GM10847 (cell line): ENCODE measurements around the gene DYRK1A.

ENCODE experiments used
- POLR2A ChIP-seq: IDR thresholded peaks from 2 replicates; pipeline ENCODE4 v1.6.1; 2011; ENCODE audit not compliant: insufficient read length; ENCODE audit errors: extremely low read depth

The DYRK1A gene

DNA sequence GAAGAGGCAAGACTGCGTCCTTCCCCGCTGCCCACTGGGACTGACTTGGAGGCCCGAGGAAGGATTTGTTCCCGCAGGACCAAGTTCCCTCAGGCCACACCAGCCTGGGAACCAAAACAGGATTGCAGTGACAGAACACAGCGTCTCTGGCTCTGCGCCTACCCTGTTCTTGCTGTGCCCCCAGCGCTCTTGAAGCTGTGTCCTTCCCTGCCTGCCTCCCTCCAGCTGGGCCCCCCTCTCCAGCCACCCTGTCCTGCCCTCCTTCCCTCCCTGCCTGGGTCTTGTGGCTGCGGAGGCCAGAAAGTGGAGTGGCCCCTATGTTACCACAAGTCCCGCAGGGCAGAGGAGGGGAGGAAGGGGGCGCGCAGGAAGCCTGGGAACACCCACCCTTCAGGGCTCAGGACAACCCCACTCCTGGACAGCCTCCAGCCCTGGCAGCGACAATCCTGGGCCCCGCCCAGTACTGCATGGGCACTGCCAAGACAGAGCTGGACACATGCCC lies 164.9 kb downstream of the DYRK1A start:
- TF ChIP-seq POLR2A: no peak

DNA sequence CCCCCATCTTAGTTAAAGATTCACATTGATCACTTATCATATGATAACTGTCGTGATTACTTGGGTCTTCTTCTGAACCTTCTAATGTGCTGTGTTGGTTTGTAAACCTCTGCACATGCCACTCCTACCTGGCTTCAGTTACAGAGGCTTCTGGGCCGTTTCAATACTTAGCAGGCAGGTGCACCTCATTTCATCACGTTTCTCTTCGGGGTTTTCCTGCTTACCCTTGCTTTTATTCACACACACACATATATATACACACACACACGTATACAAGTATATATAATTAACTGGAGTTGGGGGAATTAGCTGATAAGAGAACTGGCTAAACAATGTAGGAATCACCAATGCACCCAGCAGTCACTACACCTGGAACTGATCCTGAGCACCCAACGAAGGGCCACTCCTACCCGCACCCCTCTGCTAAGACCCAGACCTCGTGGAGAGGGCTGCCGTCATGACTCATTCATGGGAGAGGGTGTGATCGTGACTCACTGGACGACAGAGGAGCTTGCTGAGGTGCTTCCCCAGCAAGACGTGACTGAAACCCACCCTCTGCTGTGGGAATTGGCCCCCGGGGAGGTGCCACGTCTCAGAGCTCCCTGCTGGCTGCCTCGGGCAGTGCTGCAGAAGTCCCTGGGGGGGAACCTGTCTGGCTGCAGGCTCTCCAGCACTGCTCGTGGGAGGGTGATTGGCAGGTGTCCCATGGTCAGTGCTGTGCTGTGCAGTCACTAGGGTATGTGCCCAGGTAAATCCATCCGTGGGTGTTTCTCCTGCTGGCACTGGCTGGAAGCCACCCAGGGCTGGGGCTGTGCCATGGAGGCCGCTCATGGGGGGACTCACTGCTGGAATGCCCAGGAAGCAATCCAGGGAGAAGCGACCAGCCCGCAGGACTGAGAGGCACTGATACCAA lies 166.6 kb downstream of the DYRK1A start:
- TF ChIP-seq POLR2A: no peak

DNA sequence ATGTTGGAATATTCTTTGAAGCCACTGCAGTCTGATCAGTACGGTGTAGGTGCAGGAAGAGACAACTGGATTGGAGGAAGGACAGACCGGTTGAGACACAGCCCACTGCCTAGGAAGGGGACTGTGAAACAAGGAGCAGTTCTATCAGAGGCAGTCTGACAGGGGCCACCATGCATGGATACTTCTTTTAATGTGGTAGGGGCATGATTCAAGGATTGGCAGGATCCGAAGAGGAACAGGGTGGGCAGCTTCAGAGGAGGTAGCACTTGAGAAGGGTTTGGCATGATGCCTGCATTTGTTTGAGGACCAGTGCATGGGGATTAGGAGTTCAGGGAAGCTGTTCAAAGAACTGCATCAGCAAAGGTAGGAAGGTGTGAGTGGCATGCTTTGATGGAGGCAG lies 167.9 kb downstream of the DYRK1A start:
- TF ChIP-seq POLR2A: no peak

DNA sequence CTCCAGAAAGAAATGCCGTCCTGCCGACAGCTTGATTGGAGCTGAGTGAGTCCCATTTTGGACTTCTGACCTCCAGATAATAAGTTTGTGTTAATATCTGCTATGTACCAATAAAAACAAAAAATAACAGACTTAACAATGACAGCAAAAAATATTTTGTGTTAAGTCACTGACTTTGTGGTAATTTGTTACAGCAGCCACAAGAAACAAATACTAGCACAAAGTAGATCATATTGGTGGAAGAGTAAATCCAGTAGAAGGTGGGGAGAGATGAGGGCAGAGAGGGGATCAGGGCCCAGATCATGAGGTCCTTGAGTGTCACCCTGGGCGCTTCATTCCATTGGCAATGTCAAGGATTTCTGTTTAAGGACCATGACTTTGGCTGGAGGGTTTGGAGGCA lies 168.6 kb downstream of the DYRK1A start:
- no peak for TF ChIP-seq POLR2A

DNA sequence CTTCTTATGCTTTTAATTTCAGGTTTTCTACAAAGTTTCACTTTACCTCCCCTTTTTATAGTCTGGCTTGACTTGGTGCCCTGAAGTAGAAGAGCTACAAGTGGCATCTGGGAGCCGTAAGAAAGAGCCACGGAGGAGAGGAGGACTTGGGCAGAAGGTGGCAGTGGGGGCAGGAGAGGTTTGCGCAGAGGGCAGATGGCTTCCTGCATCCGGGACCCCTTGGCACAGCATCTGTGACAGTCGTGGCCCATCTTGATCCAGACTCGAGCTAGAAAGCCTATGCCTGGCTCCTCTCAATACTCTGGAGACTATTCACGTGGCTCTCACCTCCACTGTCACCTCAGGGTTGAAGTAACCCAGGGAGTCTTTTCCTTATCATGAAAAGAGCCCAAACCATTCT lies 169.1 kb downstream of the DYRK1A start:
- TF ChIP-seq POLR2A: no peak

DNA sequence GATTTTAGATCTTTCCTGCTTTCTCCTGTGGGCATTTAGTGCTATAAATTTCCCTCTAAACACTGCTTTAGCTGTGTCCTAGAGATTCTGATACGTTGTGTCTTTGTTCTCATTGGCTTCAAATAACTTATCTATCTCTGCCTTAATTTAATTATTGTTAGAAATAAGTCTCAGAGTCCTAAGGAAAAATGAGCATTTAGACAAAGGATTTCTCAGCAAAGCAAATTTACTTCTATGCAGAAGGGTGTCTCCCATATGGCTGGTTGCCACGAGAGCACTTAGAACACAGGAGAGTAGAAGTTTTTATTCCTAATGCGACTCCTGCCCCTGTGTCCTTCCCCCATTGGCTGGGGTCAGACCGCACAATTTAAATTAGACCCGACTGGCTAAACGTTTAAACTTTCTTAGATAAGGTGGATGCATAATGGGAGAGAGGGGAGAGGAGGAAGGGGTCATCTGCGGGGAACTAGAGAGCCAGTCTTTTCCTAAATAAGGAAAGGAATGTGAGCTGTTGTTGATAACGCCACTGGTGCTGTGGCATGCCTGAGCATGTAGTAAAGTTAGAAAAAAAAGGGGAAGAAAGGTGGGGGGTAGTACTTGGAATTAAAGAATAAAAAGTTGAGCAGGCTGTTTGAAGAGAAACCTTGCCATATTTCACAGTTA lies 170.2 kb downstream of the DYRK1A start:
- no peak for TF ChIP-seq POLR2A

DNA sequence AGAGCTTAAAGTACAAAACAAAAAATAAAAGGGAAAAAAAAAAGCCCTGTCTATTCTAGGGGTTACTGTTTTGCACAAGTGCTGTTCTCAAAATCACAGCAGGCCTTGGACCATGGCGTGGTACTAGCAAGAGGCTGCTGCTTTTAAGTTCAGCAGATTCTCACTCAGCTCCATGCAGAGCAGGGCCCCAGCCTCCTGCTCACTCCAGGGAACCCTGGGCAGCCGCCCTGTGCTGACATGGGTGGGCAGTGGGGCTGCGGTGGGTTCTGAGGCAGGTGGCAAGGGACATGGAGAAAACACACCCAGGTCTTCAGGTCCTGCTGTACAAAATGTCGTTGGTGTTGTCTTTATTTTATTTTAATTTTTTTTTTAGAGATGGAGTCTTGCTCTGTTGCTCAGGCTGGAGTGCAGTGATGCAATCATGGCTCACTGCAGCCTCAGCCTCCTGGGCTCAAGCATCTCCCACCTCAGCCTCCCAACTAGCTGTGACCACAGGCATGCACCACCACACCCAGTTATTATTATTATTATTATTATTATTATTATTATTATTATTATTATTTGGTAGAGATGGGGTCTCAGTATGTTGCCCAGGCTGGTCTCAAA lies 170.9 kb downstream of the DYRK1A start:
- TF ChIP-seq POLR2A: no peak

DNA sequence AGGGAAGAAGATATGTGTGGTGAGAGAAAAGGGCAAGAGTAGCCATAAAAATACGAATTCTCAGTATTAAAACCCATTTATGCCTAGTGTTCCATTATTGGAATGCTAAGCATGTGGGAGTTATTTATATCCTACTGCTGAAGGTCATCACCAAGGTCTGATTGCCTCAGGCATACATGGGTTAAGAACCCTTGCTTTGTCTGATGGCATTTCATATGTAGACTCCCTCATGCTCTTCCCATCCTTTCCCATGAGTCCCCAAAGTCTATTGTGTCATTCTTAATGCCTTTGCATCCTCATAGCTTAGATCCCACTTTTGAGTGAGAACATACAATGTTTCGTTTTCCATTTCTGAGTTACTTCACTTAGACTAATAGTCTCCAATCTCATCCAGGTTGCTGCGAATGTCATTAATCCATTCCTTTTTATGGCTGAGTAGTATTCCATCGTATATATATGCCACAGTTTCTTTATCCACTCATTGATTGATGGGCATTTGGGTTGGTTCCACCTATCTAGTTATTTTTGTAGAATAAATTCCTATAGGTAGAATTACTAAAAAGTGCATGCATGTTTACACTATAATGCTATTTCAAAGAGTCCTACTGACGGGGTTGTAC lies 172.5 kb downstream of the DYRK1A start:
- no peak for TF ChIP-seq POLR2A

DNA sequence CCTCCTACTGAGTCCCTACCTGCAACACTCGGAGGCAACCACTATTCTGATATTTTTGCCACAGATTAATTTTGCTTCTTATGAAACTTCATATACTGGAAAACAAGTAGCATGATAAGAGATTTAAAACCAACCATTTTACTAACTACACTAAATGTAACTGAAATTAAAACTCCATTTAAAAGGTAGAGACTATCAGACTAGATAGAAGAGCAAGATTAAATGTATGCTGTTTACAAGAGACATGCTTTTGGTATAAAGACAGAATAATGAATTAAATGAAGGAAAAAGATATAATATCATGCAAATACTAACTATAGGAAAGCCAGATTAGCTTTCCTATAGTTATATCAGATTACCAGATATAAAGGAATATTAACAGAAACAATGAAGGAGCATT lies 175.9 kb downstream of the DYRK1A start:
- no peak for TF ChIP-seq POLR2A

DNA sequence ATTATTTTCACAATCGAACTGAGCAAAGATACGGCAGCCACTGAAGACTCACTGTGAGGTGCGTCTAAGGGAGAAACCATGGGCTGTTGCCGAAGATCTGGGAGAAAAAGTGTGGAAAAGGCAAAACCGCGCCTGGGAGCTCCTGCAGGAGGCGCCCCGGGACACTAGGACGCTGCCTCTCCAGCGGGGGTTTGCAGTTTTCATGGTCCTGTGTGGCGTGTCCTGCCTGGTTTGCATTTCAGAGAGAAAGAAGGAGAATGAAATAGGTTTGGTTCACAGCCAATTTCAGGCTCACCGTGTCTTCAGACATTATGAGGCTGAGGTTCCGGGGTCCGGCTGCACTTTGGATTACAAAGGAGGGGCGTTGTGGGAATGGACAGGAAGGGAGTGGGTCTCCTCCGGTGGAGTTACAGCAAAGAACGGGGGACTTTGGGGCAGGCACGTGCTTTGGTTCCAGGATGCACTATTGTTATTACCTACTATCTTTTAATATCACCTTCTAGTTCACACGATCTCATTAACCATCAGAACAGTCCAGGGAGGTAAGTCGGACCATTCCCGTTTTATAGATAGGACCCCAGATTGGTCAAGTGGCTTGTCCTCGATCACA lies 179.8 kb downstream of the DYRK1A start:
- TF ChIP-seq POLR2A: no peak

DNA sequence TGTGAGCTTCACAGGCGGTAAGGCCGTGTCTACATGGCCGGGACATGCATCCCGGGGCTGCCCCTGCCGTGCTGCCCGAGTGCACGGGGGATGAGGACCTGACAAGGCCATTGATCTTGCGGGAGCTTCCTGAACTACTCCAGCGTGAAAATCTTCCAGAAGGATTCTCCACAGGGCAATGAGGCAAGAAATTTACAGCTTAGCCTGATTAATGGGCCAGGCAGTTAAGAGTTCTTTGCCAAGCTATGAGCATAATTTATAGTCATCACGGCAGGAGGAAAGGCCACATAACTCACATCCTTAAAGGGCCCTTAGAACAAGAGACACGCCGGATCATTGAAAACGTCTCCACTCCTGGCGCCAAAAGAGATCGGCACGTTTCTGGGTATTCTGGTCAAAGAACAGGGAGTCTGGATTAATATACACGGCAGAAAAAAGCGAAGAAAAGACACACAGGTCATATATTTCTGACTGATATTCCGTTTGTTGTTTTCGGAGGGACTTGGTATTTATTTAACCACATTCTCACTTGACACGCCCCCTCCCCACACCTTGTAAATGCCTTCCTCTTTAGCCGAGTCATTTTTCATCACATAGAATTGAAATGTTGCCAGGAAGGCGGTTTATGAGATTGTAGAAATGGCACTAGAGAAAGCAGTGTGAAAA lies 180.5 kb downstream of the DYRK1A start:
- TF ChIP-seq POLR2A: no peak

DNA sequence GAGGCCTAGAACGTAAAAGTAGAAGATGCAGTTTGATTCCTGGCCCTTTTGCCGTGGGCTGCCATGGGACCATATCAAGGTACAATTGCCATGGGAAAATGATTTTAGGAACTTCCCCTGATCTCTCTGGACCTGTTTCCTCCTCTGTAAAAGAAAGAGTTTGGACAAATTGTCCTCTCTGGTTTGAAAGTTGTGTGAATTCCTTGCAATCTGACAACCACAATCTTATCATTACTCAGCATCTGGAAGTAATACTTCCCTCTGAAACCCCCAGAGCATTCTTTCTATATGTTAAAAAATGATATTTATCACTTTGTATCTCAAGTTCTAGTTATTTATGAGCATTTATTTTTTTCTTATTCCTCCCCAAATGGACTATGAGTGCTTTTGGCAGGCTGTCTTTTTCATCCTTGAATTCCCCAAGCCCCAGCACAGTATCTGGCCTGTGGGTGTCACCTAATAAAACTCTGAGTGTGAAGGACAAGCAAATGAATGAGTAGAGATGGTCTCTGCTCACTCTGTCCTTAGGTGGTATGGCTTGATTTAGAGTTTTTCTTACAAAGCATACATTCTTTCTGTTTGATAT lies 181.1 kb downstream of the DYRK1A start:
- TF ChIP-seq POLR2A: no peak

DNA sequence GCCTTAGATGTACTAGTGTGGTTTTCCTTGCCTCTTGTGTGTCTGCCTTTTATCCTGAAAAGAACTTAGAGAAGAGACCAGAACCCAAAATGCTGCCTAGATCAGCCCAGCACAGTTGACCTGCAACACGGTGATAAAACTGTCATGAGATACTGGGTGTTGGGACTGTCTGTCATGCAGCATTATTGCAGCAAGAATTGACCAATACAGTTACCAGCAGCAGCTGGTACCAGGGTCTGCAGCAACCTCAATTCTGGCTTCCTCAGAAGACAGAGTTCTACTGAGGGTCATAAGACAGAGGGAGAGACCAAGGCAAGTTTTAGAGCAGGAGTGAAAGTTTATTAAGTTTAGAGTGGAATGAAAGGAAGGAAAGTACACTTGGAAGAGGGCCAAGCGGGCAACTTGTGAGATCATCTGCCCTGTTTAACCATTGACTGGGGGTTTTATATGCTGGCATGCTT lies 182.0 kb downstream of the DYRK1A start:
- no peak for TF ChIP-seq POLR2A

DNA sequence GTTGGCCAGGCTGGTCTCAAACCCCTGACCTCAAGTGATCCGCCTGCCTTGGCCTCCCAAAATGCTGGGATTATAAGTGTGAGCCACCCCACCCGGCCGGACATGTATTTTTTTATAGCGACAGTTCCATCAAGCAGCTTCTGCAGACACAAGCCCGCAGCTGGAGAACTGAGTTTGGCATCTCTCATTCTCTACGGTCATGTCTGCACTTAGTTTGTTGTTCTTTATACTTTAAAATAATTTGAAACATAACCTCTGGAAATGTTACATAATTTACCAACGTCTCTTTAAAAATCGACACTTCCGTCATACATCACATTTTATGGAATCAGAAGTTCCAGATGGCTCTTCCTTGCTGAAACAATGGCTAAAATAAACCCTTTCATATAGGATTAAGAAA lies 183.6 kb downstream of the DYRK1A start:
- no peak for TF ChIP-seq POLR2A

DNA sequence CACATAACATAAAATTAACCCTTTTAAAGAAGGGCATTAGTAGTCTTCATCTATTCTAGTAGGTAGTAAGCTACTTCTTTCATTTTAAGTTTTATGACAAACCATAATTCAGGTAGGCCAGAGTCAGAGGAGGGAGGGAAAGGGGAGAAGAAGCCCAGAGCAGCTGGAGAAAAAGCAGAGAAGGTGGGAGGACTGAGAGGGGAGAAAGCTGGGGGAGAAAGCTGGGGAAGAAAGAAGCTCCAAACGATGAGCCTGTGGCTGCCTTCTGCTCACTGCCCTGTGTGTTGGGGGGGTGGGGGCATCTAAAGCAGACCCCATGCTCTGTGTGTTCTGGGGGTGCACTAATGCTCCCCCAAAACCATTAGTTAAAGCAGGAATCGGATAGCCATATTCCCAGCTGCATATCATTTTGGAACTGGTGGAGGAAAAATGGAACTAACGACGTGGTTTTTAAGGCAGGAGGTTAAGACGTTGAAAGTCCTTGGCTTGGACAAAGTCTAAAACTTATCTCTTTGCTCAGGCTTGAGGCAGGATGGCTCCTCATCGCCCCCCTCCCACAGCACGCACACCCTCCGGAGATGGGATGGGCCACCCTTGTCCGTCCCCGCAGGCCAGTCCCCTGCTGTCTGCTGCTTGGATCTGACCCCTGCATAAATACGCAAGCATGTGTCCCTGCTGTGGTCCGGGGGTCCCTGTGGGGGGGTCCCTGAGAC lies 184.2 kb downstream of the DYRK1A start:
- TF ChIP-seq POLR2A: no peak
